Prostate gland (tissue), 2 donors: ENCODE measurements around the gene AGPAT1.

ENCODE experiments used
- CTCF ChIP-seq, 4 experiments: fragments of 200-600 bp in 2 of 4; fragments of 450-650 bp in 2 of 4; sonication (generic) in 2 of 4; IDR thresholded peaks; 1 replicate in 3 of 4; 2 replicates in 1 of 4; pipeline ENCODE4 v1.5.1; 2016 to 2019; ENCODE audit warnings: antibody characterized with exemption in 4 of 4, mild to moderate bottlenecking in 2 of 4, moderate library complexity in 2 of 4
- POLR2A ChIP-seq: fragments of 450-650 bp; IDR thresholded peaks from one replicate; pipeline ENCODE4 v1.6.1; 2016; ENCODE audit warnings: antibody characterized with exemption, mild to moderate bottlenecking

- TF ChIP-seq CTCF (IDR thresholded peaks at IDR 0.05) (no peak), POLR2A (no peak)
Measured at GRCh38 chr6:32167761-32168262, 8.1 kb downstream of the AGPAT1 start.
